Thoracic aorta (tissue), 2 donors: ENCODE measurements around the gene CELF2. TPM values are rescaled to one million over a fixed set of nuclear protein-coding genes. Genes with fewer than 3 reads are reported as not detected.

ENCODE experiments used
- ATAC-seq: fragments of 150-250 bp; one replicate; pipeline ENCODE4 v1.8.0; 2017; ENCODE audit warnings: low read depth; ENCODE audit not compliant: insufficient number of reproducible peaks, low FRiP score
- DNase-seq: peaks from one replicate; pipeline ENCODE4 v3.0.0-alpha.2; 2020; ENCODE audit warnings: low spot score
- H3K27ac ChIP-seq, 2 donors: fragments of 200-600 bp; sonication (generic); 1 replicate in 1 of 2; 2 replicates in 1 of 2; pipeline ENCODE4 v1.5.1; 2016; ENCODE audit warnings: mild to moderate bottlenecking in 2 of 2, moderate library complexity in 2 of 2
- H3K27me3 ChIP-seq: fragments of 200-600 bp; sonication (generic); replicated peaks from 2 replicates; pipeline ENCODE4 v1.6.0; 2016; ENCODE audit warnings: mild to moderate bottlenecking; ENCODE audit not compliant: insufficient read depth
- H3K36me3 ChIP-seq: fragments of 200-600 bp; sonication (generic); one replicate; pipeline ENCODE4 v1.5.1; 2016
- H3K4me1 ChIP-seq, 2 donors: fragments of 200-600 bp; sonication (generic); 1 replicate in 1 of 2; 2 replicates in 1 of 2; pipeline versions ENCODE4 v1.5.1 to v1.6.0; 2016; ENCODE audit warnings: low read depth in 2 of 2, mild to moderate bottlenecking in 1 of 2; ENCODE audit not compliant: control insufficient read depth in 1 of 2
- H3K4me3 ChIP-seq: fragments of 200-600 bp; sonication (generic); 2 replicates; pipeline ENCODE4 v1.5.1; 2016; ENCODE audit warnings: mild to moderate bottlenecking
- H3K9me3 ChIP-seq: fragments of 200-600 bp; sonication (generic); 2 replicates; pipeline ENCODE4 v1.5.1; 2016
- CTCF ChIP-seq: fragments of 200-600 bp; sonication (generic); IDR thresholded peaks from one replicate; pipeline ENCODE4 v1.5.1; 2019; ENCODE audit warnings: antibody characterized with exemption
- total RNA-seq, 2 donors: library from RNA; depleted of rRNA; stranded (reverse); fragments of >200 nt; gene quantifications; one replicate each; pipeline versions ENCODE4 v1.1.0 to v1.2.3, GENCODE V29; 2016

Gene CELF2
- total RNA-seq, 2 donors from 2014 or later, result 69.0 to 73.5 TPM

GRCh38 chr10:11299125-11299524 lies 281.5 kb downstream of the CELF2 start:
- Histone ChIP-seq H3K36me3 (peaks cover 17% of the 10 kb centered on the region), H3K27me3 (no peaks in the 10 kb centered on the region), H3K4me1 (no peaks in the 10 kb centered on the region), H3K9me3 (no peaks in the 10 kb centered on the region), H3K27ac (no peak overlapping the region), H3K4me3 (no peak overlapping the region)
- no peak for DNase-seq
- no peak for TF ChIP-seq CTCF
- ATAC-seq, result no peak

GRCh38 chr10:11300026-11300425 lies 282.4 kb downstream of the CELF2 start:
- no peaks in the 10 kb centered on the region for H3K4me1 ChIP-seq
- H3K36me3 ChIP-seq, result peaks cover 24% of the 10 kb centered on the region
- H3K27ac ChIP-seq, result no peak overlapping the region
- ATAC-seq (no peak), DNase-seq (no peak)
- no peaks in the 10 kb centered on the region for H3K27me3 ChIP-seq
- no peak overlapping the region for H3K4me3 ChIP-seq
- H3K9me3 ChIP-seq, result no peaks in the 10 kb centered on the region
- TF ChIP-seq CTCF, result no peak

- DNase-seq (no peak), ATAC-seq (no peak)
- Histone ChIP-seq H3K9me3 (no peaks in the 10 kb centered on the region), H3K27me3 (no peaks in the 10 kb centered on the region), H3K27ac (no peak overlapping the region), H3K36me3 (peaks cover 25% of the 10 kb centered on the region), H3K4me1 (no peaks in the 10 kb centered on the region), H3K4me3 (no peak overlapping the region)
- TF ChIP-seq CTCF, result no peak
Observed at GRCh38 chr10:11300563-11300962, 282.9 kb downstream of the CELF2 start.

DNA sequence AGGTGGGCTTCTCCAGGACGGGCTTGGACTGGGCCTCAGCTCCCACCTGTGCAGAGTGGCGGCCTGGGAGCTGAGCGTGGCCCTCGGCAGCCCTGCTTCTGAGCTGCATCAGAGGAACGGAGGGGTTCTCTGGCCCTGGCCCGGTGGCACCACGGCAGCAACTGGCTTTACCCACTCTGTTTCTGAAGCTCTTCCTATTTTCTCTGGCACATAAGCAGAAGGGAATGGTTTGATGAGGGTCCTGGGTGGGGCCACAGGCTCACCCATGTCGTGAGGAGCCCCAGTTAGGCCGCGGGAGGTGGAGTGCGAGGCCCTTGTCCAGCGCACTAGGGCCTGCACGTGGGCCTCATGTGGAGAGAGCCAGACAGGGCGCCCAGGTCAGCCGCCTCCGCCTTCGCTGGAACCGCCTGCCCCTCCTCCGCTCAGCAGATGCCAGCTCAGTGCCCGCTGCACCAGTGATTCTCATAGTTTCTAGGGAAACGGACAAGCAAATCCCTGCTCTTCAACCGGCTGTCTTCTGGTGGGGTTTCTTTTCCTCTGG lies 284.0 kb downstream of the CELF2 start:
- no peaks in the 10 kb centered on the region for H3K9me3 ChIP-seq
- no peaks in the 10 kb centered on the region for H3K27me3 ChIP-seq
- peaks cover 29% of the 10 kb centered on the region for H3K36me3 ChIP-seq
- DNase-seq (no peak), ATAC-seq (no peak)
- H3K4me1 ChIP-seq, result no peaks in the 10 kb centered on the region
- no peak overlapping the region for H3K27ac ChIP-seq
- H3K4me3 ChIP-seq, result no peak overlapping the region
- no peak for TF ChIP-seq CTCF

GRCh38 chr10:11302181-11302580 lies 284.5 kb downstream of the CELF2 start:
- H3K27ac ChIP-seq, result no peak overlapping the region
- no peak for TF ChIP-seq CTCF
- no peak overlapping the region for H3K4me3 ChIP-seq
- H3K36me3 ChIP-seq, result peaks cover 29% of the 10 kb centered on the region
- DNase-seq, result no peak
- H3K27me3 ChIP-seq, result no peaks in the 10 kb centered on the region
- no peaks in the 10 kb centered on the region for H3K4me1 ChIP-seq
- no peaks in the 10 kb centered on the region for H3K9me3 ChIP-seq
- no peak for ATAC-seq
